Skin epidermis (tissue), 12 donors: Measurements from ENCODE around the gene OLR1.
"Not testable (repeated sequence)": the region's sequence is repeated elsewhere in the genome, so short reads cannot be mapped to it uniquely, and the experiment has no call there.

Source experiments
- H3K27ac ChIP-seq, 21 experiments: fragments of 200-600 bp; sonication (generic) in 11 of 21; one replicate each; pipeline ENCODE4 v1.5.0; 2020; ENCODE audit warnings: mild to moderate bottlenecking in 3 of 21, inconsistent platforms in 2 of 21, moderate library complexity in 2 of 21
- H3K4me3 ChIP-seq, 7 experiments: fragments of 200-600 bp; sonication (generic) in 2 of 7; one replicate each; pipeline ENCODE4 v1.5.0; 2020; ENCODE audit warnings: inconsistent platforms in 2 of 7, mild to moderate bottlenecking in 2 of 7, moderate library complexity in 1 of 7

The OLR1 gene

DNA sequence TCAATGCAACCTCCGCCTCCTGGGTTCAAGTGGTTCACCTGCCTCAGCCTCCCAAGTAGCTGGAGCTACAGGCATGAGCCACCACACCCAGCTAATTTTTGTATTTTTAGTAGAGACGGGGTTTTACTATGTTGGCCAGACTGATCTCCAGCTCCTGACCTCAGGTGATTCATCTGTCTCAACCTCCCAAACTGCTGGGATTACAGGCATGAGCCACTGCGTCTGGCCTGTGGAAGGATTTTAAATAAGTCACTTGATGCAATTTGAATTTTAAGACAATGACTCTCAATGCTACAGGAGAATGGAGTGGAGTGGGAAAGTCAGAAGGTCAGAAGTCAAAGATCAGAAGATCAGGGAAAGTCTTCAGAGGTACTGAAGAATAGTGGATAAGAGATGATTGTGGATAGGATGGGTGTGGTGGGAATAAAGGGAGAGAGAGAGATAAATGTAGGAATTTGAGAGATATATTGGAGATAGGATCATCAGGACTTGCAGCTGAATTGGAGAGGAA lies 22.3 kb upstream of the OLR1 start:
- H3K4me3 ChIP-seq: no peak overlapping the region
- no peak overlapping the region for H3K27ac ChIP-seq

DNA sequence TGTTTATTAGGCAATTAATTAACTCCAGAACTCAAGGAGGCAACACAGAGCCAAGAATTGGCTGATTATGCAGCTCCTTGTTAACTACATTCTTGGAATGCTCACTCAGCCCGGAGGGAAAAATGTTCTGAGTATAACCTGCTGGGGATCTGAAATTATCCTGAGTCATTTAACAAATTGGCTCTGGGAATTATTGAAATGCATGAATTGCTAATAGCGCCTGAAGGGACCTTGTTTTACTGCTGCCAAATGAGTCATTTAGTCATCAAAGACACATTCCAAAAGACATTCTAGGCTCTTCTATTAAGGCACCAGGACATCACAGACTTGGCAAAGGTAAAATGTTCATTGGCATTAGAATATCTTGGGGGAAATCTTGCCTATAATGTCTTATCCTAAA lies 19.9 kb upstream of the OLR1 start:
- no peak overlapping the region for H3K4me3 ChIP-seq
- no peak overlapping the region for H3K27ac ChIP-seq

GRCh38 chr12:10190558-10191388 lies 18.8 kb upstream of the OLR1 start:
- H3K4me3 ChIP-seq: no peak overlapping the region
- H3K27ac ChIP-seq: no peak overlapping the region

GRCh38 chr12:10189653-10190052 lies 17.7 kb upstream of the OLR1 start:
- Histone ChIP-seq H3K4me3 (no peak overlapping the region), H3K27ac (no peak overlapping the region)

DNA sequence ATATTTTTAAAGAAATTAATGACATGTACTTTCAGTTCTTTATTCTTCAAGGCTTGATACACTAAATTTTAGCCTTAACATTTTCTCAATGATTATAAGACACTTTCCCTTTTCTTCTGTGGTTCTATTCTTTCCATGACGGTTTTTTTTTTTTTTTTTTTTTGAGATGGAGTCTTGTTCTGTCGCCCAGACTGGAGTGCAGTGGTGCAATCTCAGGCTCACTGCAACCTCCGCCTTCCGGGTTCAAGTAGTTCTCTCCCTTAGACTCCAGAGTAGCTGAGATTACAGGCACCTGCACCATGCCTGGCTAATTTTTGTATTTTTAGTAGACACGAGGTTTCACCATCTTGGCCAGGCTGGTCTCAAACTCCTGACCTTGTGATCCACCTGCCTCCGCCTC lies 15.0 kb upstream of the OLR1 start:
- H3K27ac ChIP-seq, H3K4me3 ChIP-seq: not testable (repeated sequence)

DNA sequence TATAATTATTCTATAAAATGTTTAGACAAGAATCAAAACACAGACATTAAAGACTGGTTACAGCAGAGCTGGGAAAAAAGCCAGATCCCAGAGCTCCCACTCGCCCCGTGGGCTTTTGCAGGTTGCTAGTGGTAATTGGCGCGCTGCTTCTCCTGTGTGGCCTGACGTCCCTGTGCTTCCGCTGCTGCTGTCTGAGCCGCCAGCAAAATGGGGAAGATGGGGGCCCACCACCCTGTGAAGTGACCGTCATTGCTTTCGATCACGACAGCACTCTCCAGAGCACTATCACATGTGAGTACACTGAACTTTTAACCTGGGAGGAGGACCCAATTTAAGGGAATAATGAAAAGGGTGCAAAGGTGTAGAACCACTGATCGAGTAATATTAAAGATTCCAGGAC lies 14.4 kb upstream of the OLR1 start:
- H3K27ac ChIP-seq: no peak overlapping the region

DNA sequence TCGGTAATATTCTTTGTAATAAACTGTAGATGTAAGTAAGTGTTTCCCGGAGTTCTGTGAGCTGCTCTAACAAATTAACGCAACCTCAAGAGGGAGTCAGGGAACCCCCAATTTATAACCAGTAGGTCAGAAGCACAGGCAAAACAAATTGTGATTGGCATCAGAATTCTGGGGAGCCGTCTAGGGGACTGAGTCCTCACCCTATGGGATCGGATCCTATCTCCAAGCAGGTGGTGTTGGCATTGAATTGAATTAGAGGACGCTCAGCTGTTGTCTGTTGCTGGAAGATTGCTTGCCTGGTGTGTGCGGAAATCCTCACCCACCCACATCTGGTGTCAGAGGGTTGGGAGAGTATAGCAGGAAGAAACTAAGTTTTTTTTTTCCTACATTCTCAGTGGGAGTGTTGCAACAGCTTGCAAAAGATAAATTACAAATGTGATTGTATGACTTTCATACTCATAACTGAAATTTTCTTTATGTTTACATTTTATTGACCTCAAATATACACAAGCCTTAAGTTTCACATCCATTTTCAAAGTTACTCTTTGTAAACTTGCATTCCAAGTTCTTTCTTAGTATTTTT lies 12.4 kb upstream of the OLR1 start:
- no peak overlapping the region for H3K4me3 ChIP-seq
- H3K27ac ChIP-seq: no peak overlapping the region

More for the DNA sequence above, 14.4 kb upstream of the OLR1 start:
- H3K4me3 ChIP-seq: no peak overlapping the region

DNA sequence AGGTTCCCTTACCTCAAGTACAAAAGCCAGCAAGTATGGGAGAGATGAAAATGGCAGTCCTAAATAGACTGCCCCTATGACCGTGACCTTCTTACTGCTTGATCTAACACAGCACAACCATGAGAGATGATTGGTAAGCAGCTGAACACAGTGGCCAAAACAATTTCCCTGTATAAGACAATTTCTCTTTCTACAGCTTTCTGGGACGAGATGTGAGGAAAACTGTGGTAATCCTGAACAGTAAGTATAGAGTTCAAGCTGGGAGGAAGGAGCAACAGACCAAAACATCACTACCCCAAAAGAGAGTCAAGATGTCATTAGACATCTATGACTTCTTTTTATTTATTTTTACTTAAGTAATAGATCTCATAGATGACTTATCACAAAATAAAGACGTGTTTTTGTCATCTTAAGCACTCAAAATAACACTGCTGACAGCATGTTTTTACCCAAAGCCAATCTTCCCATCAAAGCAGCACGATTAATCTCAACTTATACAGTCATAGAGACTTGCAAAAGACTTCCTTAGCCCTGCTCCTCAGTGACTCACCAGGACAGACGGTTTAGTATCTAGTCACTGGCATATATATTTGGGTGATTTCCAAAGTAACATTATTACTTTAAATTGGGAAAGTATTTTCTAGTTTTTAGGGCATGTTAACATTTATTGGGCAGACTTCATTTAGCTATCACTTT lies 10.6 kb upstream of the OLR1 start:
- Histone ChIP-seq H3K27ac (peak overlapping the region in 1 of 21 experiments; percentile 18), H3K4me3 (no peak overlapping the region)

DNA sequence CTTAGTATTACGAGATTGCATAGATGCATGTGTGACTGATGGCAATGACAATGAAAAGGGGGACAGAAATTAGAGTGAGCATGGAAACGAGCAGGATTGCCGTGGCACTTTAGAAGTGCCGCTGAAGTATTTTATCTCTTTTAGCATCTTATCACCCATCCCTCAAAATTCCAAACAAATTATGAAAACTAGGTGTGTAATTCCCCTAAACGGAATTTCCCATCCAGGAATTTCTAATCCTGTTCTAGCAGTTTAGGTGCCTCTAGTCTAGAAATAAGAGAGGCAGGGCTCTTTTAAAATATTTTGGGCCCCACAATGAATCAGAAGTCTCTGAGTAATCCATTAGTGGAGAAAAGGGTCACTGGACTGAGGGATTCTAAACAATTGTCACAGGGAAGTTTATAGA lies 7.8 kb upstream of the OLR1 start:
- Histone ChIP-seq H3K4me3 (no peak overlapping the region), H3K27ac (no peak overlapping the region)

DNA sequence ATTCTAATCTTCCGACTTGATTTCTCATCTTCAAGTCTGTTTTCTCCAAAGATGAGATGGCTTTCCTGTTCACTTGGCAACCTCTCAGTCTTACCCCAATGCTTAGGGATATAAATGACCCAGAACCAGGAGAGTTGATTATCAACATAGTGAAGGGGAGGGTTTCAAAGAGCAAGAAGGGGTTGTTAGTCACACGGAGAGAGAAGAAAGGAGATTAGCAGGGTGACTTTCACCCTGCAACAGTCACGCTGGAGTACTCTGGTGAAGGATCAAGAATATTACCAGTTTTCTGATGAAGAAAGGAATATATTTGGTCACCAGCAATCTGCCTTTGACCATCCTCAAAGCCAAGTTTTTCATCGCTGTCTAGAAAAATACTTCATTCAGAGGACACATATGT lies 6.9 kb upstream of the OLR1 start, which contains the start of gene TMEM52B:
TSS of gene TMEM52B (plus strand) at position 212 of the 400 bp plus-strand sequence. CDS start 543 bp downstream, outside the sequence.
- no peak within 1 kb of the TSS for H3K4me3 ChIP-seq
- H3K27ac ChIP-seq: no peak within 1 kb of the TSS

DNA sequence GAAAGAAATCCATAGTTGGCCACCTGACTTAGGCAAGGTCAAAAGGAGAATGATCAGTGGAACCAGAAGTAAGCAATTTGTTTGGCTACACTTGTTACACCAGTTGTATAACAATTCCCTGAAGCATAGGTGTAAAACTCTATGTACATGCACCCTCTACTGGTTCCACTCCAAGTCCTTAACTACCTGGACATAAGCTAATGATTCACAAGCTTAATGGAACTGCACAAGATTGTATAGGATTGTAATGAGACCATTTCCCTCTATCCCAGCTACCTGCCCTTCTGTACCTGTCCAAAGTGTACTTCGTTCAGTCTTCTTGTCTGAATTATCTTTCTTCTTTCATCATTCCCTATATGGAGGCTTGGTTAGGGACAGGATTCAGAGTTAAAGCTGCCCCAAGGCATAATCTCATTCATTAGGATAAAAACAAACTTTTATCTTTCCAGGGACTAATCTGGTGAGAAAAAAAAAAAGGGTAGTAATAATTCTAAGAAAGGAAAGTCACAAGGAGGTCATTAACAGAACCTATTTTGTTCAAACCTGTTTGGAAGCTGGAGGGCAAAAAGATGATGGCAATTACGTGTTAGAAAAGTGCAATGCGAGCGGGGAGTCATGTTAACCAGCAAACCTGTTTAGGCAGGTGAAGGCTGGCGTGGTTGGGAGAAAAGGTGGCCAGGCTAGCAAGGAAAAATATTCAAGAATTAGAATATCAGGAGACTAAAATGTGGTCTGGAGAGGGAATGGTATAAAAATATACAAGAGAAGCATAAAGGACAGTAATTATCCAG lies 4.1 kb upstream of the OLR1 start:
- Histone ChIP-seq H3K27ac (peak overlapping the region in 1 of 21 experiments; percentile 6), H3K4me3 (no peak overlapping the region)

GRCh38 chr12:10174986-10175614 lies 3.2 kb upstream of the OLR1 start:
- no peak overlapping the region for H3K27ac ChIP-seq
- no peak overlapping the region for H3K4me3 ChIP-seq

DNA sequence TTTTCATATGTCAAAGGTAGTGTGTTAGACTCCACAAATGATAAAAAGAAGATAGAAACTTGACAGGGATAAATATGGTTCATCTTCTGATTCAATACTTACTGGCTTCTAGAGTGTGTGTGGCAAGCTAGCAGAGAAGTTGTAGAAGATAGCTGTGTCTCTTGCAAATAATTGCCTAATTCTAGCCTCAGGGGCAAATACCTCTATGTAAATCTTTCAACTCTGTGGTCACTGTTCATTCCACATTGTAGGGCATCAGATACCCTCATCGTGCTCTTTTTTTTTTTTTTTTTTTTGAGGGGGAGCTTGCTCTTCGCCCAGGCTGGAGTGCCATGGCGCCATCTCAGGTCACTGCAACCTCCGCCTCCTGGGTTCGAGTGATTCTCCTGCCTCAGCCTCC lies 1.7 kb downstream of the OLR1 start:
- Histone ChIP-seq H3K27ac (no peak overlapping the region), H3K4me3 (no peak overlapping the region)

DNA sequence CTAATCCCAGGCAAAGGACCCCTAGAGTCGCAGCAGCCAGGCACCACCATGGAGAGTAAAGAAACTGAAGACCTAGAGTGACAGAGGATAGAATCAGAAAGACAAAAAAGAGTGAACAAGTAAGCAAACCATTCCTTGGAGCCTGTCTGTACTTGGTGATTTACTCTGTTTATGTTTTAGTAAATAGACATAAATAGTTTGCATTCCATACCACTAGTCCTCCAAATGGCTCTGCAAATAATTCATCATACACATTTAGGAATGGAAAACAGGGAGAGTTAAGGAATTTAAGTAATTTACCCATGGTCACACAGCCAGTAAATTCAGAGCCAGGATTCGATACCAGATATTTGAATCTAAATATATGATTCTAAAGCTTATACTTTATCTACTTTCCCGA lies 2.8 kb downstream of the OLR1 start:
- H3K27ac ChIP-seq: no peak overlapping the region
- no peak overlapping the region for H3K4me3 ChIP-seq

DNA sequence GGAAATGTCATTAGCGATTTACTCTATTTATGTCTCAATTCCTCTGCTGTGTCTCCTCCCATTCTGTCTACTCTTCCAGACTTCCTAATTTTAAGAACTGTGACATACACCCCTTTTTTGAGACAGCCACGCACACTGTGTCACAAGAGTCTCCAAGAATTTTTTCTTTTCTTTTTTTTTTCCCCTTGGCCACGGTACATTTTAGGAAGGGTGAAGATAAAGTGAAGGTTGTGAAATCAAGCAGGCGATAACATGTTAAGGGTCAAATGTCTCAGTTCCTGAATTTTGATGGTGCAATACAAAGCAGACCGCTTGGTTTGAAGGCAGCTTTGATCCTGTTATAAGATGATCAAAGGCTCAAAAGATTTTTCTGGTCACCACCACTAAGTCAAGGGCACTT lies 4.3 kb downstream of the OLR1 start:
- Histone ChIP-seq H3K27ac (peak overlapping the region in 1 of 21 experiments; percentile 62), H3K4me3 (no peak overlapping the region)

GRCh38 chr12:10165421-10165820 lies 6.5 kb downstream of the OLR1 start:
- H3K27ac ChIP-seq: no peak overlapping the region
- H3K4me3 ChIP-seq: no peak overlapping the region

DNA sequence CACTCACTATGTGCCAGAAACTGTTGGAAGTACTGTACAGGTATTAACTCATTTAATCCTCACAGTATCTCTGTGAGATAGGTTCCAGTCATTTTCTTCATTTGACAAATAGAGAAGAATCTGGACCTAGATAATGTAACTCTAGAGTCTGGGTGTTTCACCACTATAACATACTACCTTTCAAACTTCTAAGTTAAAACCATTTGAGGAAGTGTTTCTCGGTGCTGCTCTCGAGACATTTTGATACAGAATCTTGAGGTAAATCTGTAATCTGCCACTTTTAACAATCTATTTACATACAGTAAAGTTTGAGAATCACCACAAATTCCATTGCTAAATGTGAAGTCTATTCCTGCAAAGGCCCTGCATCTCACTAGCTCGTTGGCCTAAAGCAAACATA lies 8.8 kb downstream of the OLR1 start:
- H3K4me3 ChIP-seq: no peak overlapping the region
- H3K27ac ChIP-seq: no peak overlapping the region

GRCh38 chr12:10160617-10161385 lies 11.1 kb downstream of the OLR1 start:
- no peak overlapping the region for H3K4me3 ChIP-seq
- no peak overlapping the region for H3K27ac ChIP-seq

DNA sequence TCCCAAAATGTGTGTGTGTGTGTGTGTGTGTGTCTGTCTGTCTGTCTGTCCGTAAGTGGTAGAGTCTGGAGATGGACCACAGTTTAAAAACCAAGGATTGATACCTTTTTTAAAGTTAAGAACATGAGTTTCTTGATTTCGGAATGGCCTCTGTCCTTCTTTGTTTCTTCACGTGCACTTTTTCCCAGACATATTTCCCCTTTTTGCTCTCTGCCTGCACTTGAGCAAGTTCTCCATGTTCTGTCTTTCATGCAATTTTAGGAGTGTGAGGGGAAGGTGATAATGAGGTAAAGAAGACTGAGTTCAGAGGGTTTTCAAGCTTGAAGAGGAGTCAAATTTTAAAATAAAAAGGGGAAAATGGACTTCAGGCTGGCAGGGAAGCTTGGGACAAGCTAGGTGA lies 12.7 kb downstream of the OLR1 start:
- Histone ChIP-seq H3K27ac (no peak overlapping the region), H3K4me3 (no peak overlapping the region)
